Daoy (cell line): ENCODE data around the gene MAPK6. TPM values are rescaled to one million over a fixed set of nuclear protein-coding genes. Genes with fewer than 3 reads are reported as not detected.
"Not testable (repeated sequence)": the region's sequence is repeated elsewhere in the genome, so short reads cannot be mapped to it uniquely, and the experiment has no call there.

Experiments used
- DNase-seq: peaks from one replicate; pipeline ENCODE4 v3.0.0-alpha.2; 2015; ENCODE audit warnings: low read depth
- total RNA-seq: library from RNA; depleted of rRNA; stranded (reverse); fragments of >200 nt; shearing (Covaris generic); gene quantifications from 2 replicates; pipeline ENCODE4 v1.2.3, GENCODE V29; 2014; rRNA removed

The MAPK6 gene
- total RNA-seq: 113 and 119 TPM in 2 replicates

GRCh38 chr15:52018693-52019393 lies at the start of gene MAPK6:
Gene MAPK6, plus strand, starts transcription at chr15:52019219. Its CDS starts 27,242 bp downstream, at chr15:52046461.
- DNase-seq: peak; percentile 99

GRCh38 chr15:51969728-51970127 lies 49.3 kb upstream of the MAPK6 start:
- peak; percentile 28 for DNase-seq

- DNase-seq: no peak
These were observed 48.7 kb upstream of the MAPK6 start for GRCh38 chr15:51970132-51970817.

GRCh38 chr15:51971032-51971374 lies 48.0 kb upstream of the MAPK6 start:
- DNase-seq: no peak

GRCh38 chr15:51971375-51972133 lies 47.5 kb upstream of the MAPK6 start, which contains the start of gene LEO1:
Gene LEO1, minus strand, starts transcription at chr15:51971778. Its CDS starts 33 bp downstream, at chr15:51971745.
- DNase-seq: peak; percentile 100

GRCh38 chr15:51973220-51973619 lies 45.8 kb upstream of the MAPK6 start:
- DNase-seq: no peak

- no peak for DNase-seq
These were observed 45.2 kb upstream of the MAPK6 start for GRCh38 chr15:51973775-51974174.

GRCh38 chr15:51982013-51982769 lies 36.8 kb upstream of the MAPK6 start:
- peak; percentile 79 for DNase-seq

GRCh38 chr15:51982770-51983103 lies 36.3 kb upstream of the MAPK6 start:
- no peak for DNase-seq

GRCh38 chr15:51991141-51991540 lies 27.9 kb upstream of the MAPK6 start:
- no peak for DNase-seq

- no peak for DNase-seq
These were observed 26.1 kb upstream of the MAPK6 start for GRCh38 chr15:51992953-51993352.

- DNase-seq: no peak
These were observed 16.7 kb upstream of the MAPK6 start for GRCh38 chr15:52002351-52002750.

GRCh38 chr15:52003089-52003488 lies 15.9 kb upstream of the MAPK6 start:
- DNase-seq: not testable (repeated sequence)

- DNase-seq: no peak
These were observed 15.3 kb upstream of the MAPK6 start for GRCh38 chr15:52003710-52004109.

- DNase-seq: no peak
These were observed 14.2 kb upstream of the MAPK6 start for GRCh38 chr15:52004806-52005205.

- DNase-seq: peak; percentile 72
These were observed 13.0 kb upstream of the MAPK6 start for GRCh38 chr15:52005748-52006701.

GRCh38 chr15:52006702-52007340 lies 12.2 kb upstream of the MAPK6 start:
- peak; percentile 35 for DNase-seq

GRCh38 chr15:52008359-52008697 lies 10.7 kb upstream of the MAPK6 start:
- DNase-seq: no peak

GRCh38 chr15:52008698-52009434 lies 10.2 kb upstream of the MAPK6 start:
- no peak for DNase-seq
